Transverse colon (tissue), 4 donors: ENCODE results near the gene TBL1X. TPM values are rescaled to one million over a fixed set of nuclear protein-coding genes. Genes with fewer than 3 reads are reported as not detected.

ENCODE experiments used
- DNase-seq: peaks from one replicate; pipeline ENCODE4 v3.0.0-alpha.2; 2019
- H3K27ac ChIP-seq, 4 donors: fragments of 200-600 bp; sonication (generic); 2 replicates each; pipeline ENCODE4 v1.5.1; 2016 to 2018; ENCODE audit warnings: inconsistent platforms in 4 of 4
- H3K27me3 ChIP-seq: fragments of 200-600 bp; sonication (generic); 2 replicates; pipeline ENCODE4 v1.5.1; 2017; ENCODE audit warnings: inconsistent platforms
- H3K36me3 ChIP-seq, 4 donors: fragments of 200-600 bp; sonication (generic); 2 replicates each; pipeline ENCODE4 v1.5.1; 2017 to 2019; ENCODE audit warnings: inconsistent platforms in 4 of 4
- H3K4me1 ChIP-seq, 4 donors: fragments of 200-600 bp; sonication (generic); 2 replicates each; pipeline ENCODE4 v1.5.1; 2017 to 2020; ENCODE audit warnings: inconsistent platforms in 4 of 4
- H3K4me3 ChIP-seq, 4 donors: fragments of 200-600 bp; sonication (generic); 1 replicate in 1 of 4; 2 replicates in 3 of 4; pipeline versions ENCODE4 v1.5.1 to v1.6.1; 2017 to 2019; ENCODE audit warnings: inconsistent platforms in 4 of 4
- H3K9me3 ChIP-seq, 2 donors: fragments of 200-600 bp; sonication (generic); 2 replicates each; pipeline ENCODE4 v1.5.1; 2017 to 2019; ENCODE audit warnings: inconsistent platforms in 2 of 2
- EP300 ChIP-seq: sonication (generic); formaldehyde crosslinking; IDR thresholded peaks from one replicate; pipeline ENCODE4 v1.6.1; 2017; ENCODE audit warnings: antibody characterized with exemption, low read depth
- POLR2A ChIP-seq: fragments of 450-650 bp; IDR thresholded peaks from one replicate; pipeline ENCODE4 v1.6.1; 2016; ENCODE audit warnings: antibody characterized with exemption, mild to moderate bottlenecking, moderate library complexity
- POLR2AphosphoS5 ChIP-seq, 3 donors: sonication (generic); formaldehyde crosslinking; IDR thresholded peaks; one replicate each; pipeline ENCODE4 v1.6.1; 2016; ENCODE audit warnings: antibody characterized with exemption in 3 of 3
- WGBS, 2 donors: methylation state at CpG; one replicate each; pipeline ENCODE4 v1.1.5; 2018; ENCODE audit warnings: low coverage in 1 of 2; 5-methylcytosine and 5-hydroxymethylcytosine counted together
- in situ Hi-C, 4 donors: fragments of 200-750 bp; cut with MboI; loops; one replicate each; pipeline versions ENCODE4 v1.15.0 to v1.15.1; 2017; ENCODE audit warnings: low sequenced_read_pairs in 3 of 4, low pct_ligation_motif_present in 1 of 4, low pct_unique_long_range_greater_than_20kb in 1 of 4
- intact Hi-C: fragments of 100-400 bp; cut with DNase I; formaldehyde crosslinking; loops from one replicate; pipeline ENCODE4 v1.15.1; 2023; ENCODE audit warnings: low total_unique reads
- total RNA-seq, 4 donors: library from RNA; depleted of rRNA; stranded (reverse); fragments of >200 nt; gene quantifications; one replicate each; pipeline ENCODE4 v1.1.0, GENCODE V29; 2016
- TF ChIP-seq, protein P1 (sequence below), 5 experiments: fragments of 200-600 bp in 3 of 5; fragments of 450-650 bp in 2 of 5; sonication (generic) in 3 of 5; IDR thresholded peaks; 1 replicate in 2 of 5; 2 replicates in 3 of 5; pipeline ENCODE4 v1.5.1; 2016 to 2017; ENCODE audit warnings: antibody characterized with exemption in 5 of 5, inconsistent platforms in 3 of 5, mild to moderate bottlenecking in 2 of 5, moderate library complexity in 1 of 5

TBL1X gene
- total RNA-seq, 4 donors from 2014 or later = 3.4 to 16.8 (median 13.0) TPM

DNA sequence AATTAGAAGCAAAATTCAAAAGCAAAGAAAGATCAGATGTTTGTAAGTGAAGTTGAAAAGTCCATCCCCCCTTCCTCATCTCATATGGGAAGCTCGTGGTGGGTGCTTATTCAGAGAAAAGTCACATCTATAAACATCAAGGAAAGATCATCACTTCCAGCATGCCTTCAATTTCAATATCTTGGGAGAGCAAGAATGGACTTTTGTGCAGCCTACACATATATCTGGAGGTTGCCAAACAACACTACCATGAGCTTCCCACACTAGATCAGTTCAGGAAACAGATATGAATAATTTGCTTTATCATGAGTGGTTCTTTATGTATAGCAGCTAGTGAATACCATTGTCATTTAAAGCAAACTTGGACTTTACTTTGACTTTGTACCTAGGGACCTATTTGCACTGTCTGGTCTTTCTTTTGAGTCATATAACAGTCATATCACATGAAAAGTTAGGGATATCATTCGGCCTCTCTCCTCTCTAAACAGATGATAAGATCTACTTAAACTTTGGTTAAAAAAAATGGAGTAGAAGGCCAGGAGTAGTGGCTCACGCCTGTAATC lies 5.6 kb upstream of the TBL1X start:
- H3K27ac ChIP-seq = no peak overlapping the region
- in situ Hi-C loops = loop anchor here (10.0 to 25.0 kb wide), 4 partner anchors 104 to 228 kb away; no protein-coding TSS in a partner anchor
- DNase-seq = no peak
- no peaks in the 10 kb centered on the region for H3K9me3 ChIP-seq
- no peak overlapping the region for H3K4me3 ChIP-seq
- no peaks in the 10 kb centered on the region for H3K36me3 ChIP-seq
- intact Hi-C loops = no loop called here
- 49 to 71% methylated on average over 2 to 3 of the region's 3 CpGs for WGBS, 2 donors
- no peaks in the 10 kb centered on the region for H3K27me3 ChIP-seq
- H3K4me1 ChIP-seq = peaks cover 0 to 18% (median 7%) of the 10 kb centered on the region in 4 donors
- TF ChIP-seq EP300 = no peak
- TF ChIP-seq POLR2AphosphoS5 (IDR thresholded peaks at IDR 0.05) = no peak
- TF ChIP-seq, protein P1, sequence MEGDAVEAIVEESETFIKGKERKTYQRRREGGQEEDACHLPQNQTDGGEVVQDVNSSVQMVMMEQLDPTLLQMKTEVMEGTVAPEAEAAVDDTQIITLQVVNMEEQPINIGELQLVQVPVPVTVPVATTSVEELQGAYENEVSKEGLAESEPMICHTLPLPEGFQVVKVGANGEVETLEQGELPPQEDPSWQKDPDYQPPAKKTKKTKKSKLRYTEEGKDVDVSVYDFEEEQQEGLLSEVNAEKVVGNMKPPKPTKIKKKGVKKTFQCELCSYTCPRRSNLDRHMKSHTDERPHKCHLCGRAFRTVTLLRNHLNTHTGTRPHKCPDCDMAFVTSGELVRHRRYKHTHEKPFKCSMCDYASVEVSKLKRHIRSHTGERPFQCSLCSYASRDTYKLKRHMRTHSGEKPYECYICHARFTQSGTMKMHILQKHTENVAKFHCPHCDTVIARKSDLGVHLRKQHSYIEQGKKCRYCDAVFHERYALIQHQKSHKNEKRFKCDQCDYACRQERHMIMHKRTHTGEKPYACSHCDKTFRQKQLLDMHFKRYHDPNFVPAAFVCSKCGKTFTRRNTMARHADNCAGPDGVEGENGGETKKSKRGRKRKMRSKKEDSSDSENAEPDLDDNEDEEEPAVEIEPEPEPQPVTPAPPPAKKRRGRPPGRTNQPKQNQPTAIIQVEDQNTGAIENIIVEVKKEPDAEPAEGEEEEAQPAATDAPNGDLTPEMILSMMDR (IDR thresholded peaks at IDR 0.05) = no peak
- no peak for TF ChIP-seq POLR2A

DNA sequence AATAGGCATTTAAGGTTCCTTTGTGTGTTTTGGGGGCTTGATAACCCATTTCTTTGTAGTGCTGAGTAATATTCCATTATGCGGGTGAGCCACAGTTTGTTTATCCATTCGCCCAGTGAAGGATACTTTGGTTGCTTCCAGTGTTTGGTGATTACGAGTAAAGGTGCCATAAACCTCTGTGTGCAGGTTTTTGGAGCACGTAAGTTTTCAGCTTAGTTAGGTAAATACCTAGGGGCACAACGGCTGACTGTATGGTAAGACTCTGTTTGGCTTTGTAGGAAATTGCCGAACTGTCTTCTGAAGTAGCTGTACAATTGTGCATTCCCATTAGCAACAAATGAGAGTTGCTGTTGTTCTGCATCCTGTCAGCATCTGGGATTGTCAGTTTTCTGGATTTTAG lies 3.8 kb upstream of the TBL1X start:
- DNase-seq = no peak
- Histone ChIP-seq H3K4me1 (peaks cover 0 to 22% (median 10%) of the 10 kb centered on the region in 4 donors), H3K27ac (no peak overlapping the region), H3K9me3 (no peaks in the 10 kb centered on the region), H3K4me3 (no peak overlapping the region), H3K36me3 (no peaks in the 10 kb centered on the region), H3K27me3 (no peaks in the 10 kb centered on the region)
- intact Hi-C loops (no loop called here), in situ Hi-C loops (loop anchor here in 2 of 4 donors (10.0 to 25.0 kb wide), 3 partner anchors 116 to 226 kb away; no protein-coding TSS in a partner anchor)
- TF ChIP-seq EP300 (no peak), POLR2AphosphoS5 (IDR thresholded peaks at IDR 0.05) (no peak), POLR2A (no peak)
- TF ChIP-seq, protein P1 (IDR thresholded peaks at IDR 0.05) = no peak
- WGBS, 2 donors = 33 to 47% methylated on average over 1 to 6 of the region's 6 CpGs

DNA sequence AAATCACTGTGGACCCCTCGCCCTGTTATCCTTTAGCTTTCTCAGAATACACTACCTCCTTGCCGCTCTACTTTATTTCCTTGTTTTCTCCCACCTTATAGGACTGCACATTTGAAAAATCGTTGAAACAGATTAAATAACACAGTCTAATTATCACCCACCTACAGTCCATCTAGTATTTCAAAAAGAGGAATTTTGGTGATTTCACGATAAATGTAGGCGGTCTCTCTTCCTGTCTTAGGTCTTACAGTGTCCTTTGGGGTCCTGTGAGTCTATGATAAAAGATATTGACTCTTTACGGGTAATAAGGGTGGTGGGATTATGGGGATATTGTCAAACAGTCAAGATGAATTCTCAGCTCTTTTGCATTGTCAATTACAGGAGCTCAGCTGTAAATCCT lies 2.4 kb upstream of the TBL1X start:
- no peak for DNase-seq
- no peaks in the 10 kb centered on the region for H3K36me3 ChIP-seq
- no peaks in the 10 kb centered on the region for H3K9me3 ChIP-seq
- intact Hi-C loops (loop anchor here (2.0 kb wide), 1 partner anchor 120 kb away; no protein-coding TSS in a partner anchor), in situ Hi-C loops (loop anchor here in 2 of 4 donors (10.0 to 25.0 kb wide), 3 partner anchors 118 to 225 kb away; no protein-coding TSS in a partner anchor)
- TF ChIP-seq, protein P1 (IDR thresholded peaks at IDR 0.05) = no peak
- TF ChIP-seq EP300 (no peak), POLR2AphosphoS5 (IDR thresholded peaks at IDR 0.05) (no peak), POLR2A (no peak)
- H3K4me3 ChIP-seq = no peak overlapping the region
- H3K27me3 ChIP-seq = no peaks in the 10 kb centered on the region
- H3K4me1 ChIP-seq = peaks cover 0 to 32% (median 13%) of the 10 kb centered on the region in 4 donors
- peak overlapping the region in 3 of 4 donors; percentile 28 to 36 (median 35) for H3K27ac ChIP-seq
- 20 to 31% methylated on average over 1 to 6 of the region's 6 CpGs for WGBS, 2 donors

DNA sequence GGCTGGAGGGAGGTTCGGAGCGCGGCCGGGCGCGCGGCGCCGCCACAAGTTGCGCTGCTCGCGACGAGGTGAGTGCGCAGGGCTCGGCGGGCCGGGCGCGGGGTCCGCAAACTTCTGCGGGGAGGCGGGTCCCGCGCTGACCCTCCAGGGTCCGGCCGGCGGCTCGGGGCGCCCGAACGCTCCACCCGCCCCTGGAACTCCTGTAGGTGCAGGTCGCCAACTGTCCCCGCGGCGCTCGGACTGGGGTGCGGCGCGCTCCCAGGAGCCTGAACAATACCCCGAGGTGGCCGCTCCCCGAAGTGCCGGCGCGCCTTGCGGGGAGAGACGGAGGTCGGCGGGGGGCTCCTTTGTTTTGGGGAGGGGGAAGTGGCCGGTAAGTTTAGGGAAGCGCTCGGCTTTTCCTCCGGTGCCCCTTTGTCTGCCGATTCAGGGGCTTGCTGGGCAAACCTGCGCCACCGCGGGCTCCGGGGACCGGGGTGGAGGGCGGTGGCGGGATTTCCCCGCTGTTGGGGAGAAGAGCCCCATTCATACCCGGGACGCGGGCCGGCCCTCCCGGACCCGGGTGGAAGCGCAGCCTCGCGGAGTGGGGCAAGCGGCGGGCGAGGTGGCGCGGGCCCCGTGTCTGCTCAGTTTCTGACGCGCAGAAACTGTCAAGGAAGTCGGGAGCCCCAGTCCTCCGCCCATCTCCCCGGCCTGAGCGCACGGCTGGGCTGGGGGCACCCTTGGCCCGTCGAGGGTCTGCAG lies 694 bp downstream of the TBL1X start:
- WGBS, 2 donors = 19% methylated on average over 69 of the region's 87 CpGs; no CpG with 5 or more reads in 1 of the 2 donors

More for the DNA sequence above, 694 bp downstream of the TBL1X start:
- no peaks in the 10 kb centered on the region for H3K27me3 ChIP-seq
- peak overlapping the region; percentile 56 to 81 (median 66) for H3K4me3 ChIP-seq
- H3K4me1 ChIP-seq = peaks cover 0 to 35% (median 15%) of the 10 kb centered on the region in 4 donors
- DNase-seq = peak; percentile 23
- H3K27ac ChIP-seq = peak overlapping the region; percentile 77 to 86 (median 84)
- no peak for TF ChIP-seq POLR2AphosphoS5 (IDR thresholded peaks at IDR 0.05)
- no peak for TF ChIP-seq POLR2A
- TF ChIP-seq, protein P1 (IDR thresholded peaks at IDR 0.05) = peak in 1 of 5 experiments; percentile 16
- no peak for TF ChIP-seq EP300
- in situ Hi-C loops (loop anchor here in 2 of 4 donors (10.0 to 25.0 kb wide), 3 partner anchors 121 to 222 kb away; no protein-coding TSS in a partner anchor), intact Hi-C loops (no loop called here)
- H3K9me3 ChIP-seq = no peaks in the 10 kb centered on the region
- H3K36me3 ChIP-seq = no peaks in the 10 kb centered on the region
